CD14-positive monocyte (primary cell): Measurements from ENCODE around the gene AKR7A3. TPM values are rescaled to one million over a fixed set of nuclear protein-coding genes. Genes with fewer than 3 reads are reported as not detected.
A peak's percentile ranks its signal among the peaks of the same experiment; 100 is the strongest.

Experiments used
- DNase-seq, 3 donors: peaks; one replicate each; pipeline ENCODE4 v3.0.0-alpha.2; 2011 to 2022
- H2AFZ ChIP-seq: 2 replicates; pipeline ENCODE4 v1.6.0; 2012; ENCODE audit warnings: mild to moderate bottlenecking, low read depth, low read length, inconsistent platforms; ENCODE audit not compliant: insufficient read depth, poor library complexity, severe bottlenecking
- H3K27ac ChIP-seq, 2 donors: 1 replicate in 1 of 2; 2 replicates in 1 of 2; pipeline ENCODE4 v1.5.1; 2012 to 2013; ENCODE audit warnings: low read length in 2 of 2, control low read depth in 1 of 2, inconsistent platforms in 1 of 2, low read depth in 1 of 2, mild to moderate bottlenecking in 1 of 2
- H3K27me3 ChIP-seq, 2 donors: one replicate each; pipeline versions ENCODE4 v1.6.0 to v1.6.1; 2011 to 2013; ENCODE audit warnings: low read length in 2 of 2; ENCODE audit not compliant: control insufficient read depth in 2 of 2, insufficient read depth in 2 of 2
- H3K36me3 ChIP-seq, 2 donors: replicated peaks in 1 of 2; 1 replicate in 1 of 2; 2 replicates in 1 of 2; pipeline versions ENCODE4 v1.5.1 to v1.6.1; 2012 to 2013; ENCODE audit warnings: low read length in 2 of 2, control low read depth in 1 of 2, inconsistent platforms in 1 of 2, mild to moderate bottlenecking in 1 of 2; ENCODE audit not compliant: insufficient read depth in 2 of 2, control insufficient read depth in 1 of 2
- H3K4me1 ChIP-seq, 2 donors: 1 replicate in 1 of 2; 2 replicates in 1 of 2; pipeline versions ENCODE4 v1.5.1 to v1.6.1; 2012 to 2013; ENCODE audit warnings: low read length in 2 of 2, control low read depth in 1 of 2, inconsistent platforms in 1 of 2, mild to moderate bottlenecking in 1 of 2, moderate library complexity in 1 of 2; ENCODE audit not compliant: insufficient read depth in 2 of 2, control insufficient read depth in 1 of 2
- H3K4me2 ChIP-seq: replicated peaks from 2 replicates; pipeline ENCODE3; 2012; ENCODE audit warnings: low read length, moderate library complexity, mild to moderate bottlenecking; ENCODE audit not compliant: poor library complexity, severe bottlenecking; ENCODE audit errors: extremely low read depth
- H3K4me3 ChIP-seq, 3 experiments: fragments of 200-600 bp in 1 of 3; sonication (generic) in 1 of 3; replicated peaks in 1 of 3; 1 replicate in 2 of 3; 2 replicates in 1 of 3; pipeline ENCODE4 v1.5.1; 2011 to 2013; ENCODE audit warnings: low read length in 3 of 3, mild to moderate bottlenecking in 3 of 3, control low read depth in 2 of 3, low read depth in 2 of 3, inconsistent platforms in 1 of 3, moderate library complexity in 1 of 3
- H3K79me2 ChIP-seq: 2 replicates; pipeline ENCODE4 v1.6.0; 2012; ENCODE audit warnings: mild to moderate bottlenecking, control low read depth, inconsistent platforms, low read length, moderate library complexity; ENCODE audit not compliant: insufficient read depth
- H3K9ac ChIP-seq: 2 replicates; pipeline ENCODE4 v1.6.0; 2017; ENCODE audit warnings: low read length, mild to moderate bottlenecking; ENCODE audit not compliant: insufficient read depth, poor library complexity, severe bottlenecking
- H3K9me3 ChIP-seq, 2 donors: replicated peaks in 1 of 2; 1 replicate in 1 of 2; 2 replicates in 1 of 2; pipeline versions ENCODE4 v1.5.1 to v1.6.1; 2012 to 2013; ENCODE audit warnings: low read length in 2 of 2, control low read depth in 1 of 2; ENCODE audit not compliant: control insufficient read depth in 1 of 2, insufficient read depth in 1 of 2
- H4K20me1 ChIP-seq: 2 replicates; pipeline ENCODE4 v1.6.0; 2012; ENCODE audit warnings: mild to moderate bottlenecking, low read length, control low read depth, moderate library complexity; ENCODE audit not compliant: insufficient read depth
- H3K27ac Mint-ChIP-seq, 7 donors: one replicate each; pipeline ENCODE4 v1.8.0; 2020; ENCODE audit warnings: mild to moderate bottlenecking in 7 of 7, mixed read lengths in 7 of 7, moderate library complexity in 6 of 7, inconsistent platforms in 2 of 7
- H3K27me3 Mint-ChIP-seq, 3 donors: one replicate each; pipeline ENCODE4 v1.8.0; 2021 to 2022; ENCODE audit warnings: low read depth in 3 of 3, mild to moderate bottlenecking in 3 of 3, mixed read lengths in 3 of 3, moderate library complexity in 3 of 3, inconsistent platforms in 1 of 3
- H3K36me3 Mint-ChIP-seq, 2 donors: one replicate each; pipeline ENCODE4 v1.8.0; 2020; ENCODE audit warnings: mixed read lengths in 2 of 2, inconsistent platforms in 1 of 2, mild to moderate bottlenecking in 1 of 2
- H3K4me1 Mint-ChIP-seq: one replicate; pipeline ENCODE4 v1.8.0; 2020; ENCODE audit warnings: mild to moderate bottlenecking, mixed read lengths
- H3K4me3 Mint-ChIP-seq, 2 donors: one replicate each; pipeline ENCODE4 v1.8.0; 2020; ENCODE audit warnings: mild to moderate bottlenecking in 2 of 2, mixed read lengths in 2 of 2, moderate library complexity in 1 of 2
- H3K9me3 Mint-ChIP-seq, 7 donors: one replicate each; pipeline ENCODE4 v1.8.0; 2020 to 2022; ENCODE audit warnings: mixed read lengths in 7 of 7, mild to moderate bottlenecking in 6 of 7, moderate library complexity in 6 of 7, inconsistent platforms in 2 of 7
- CTCF ChIP-seq: fragments of 200-600 bp; IDR thresholded peaks from one replicate; pipeline ENCODE4 v1.8.0; 2022; ENCODE audit warnings: antibody characterized with exemption, mild to moderate bottlenecking
- WGBS: methylation state at CpG from one replicate; pipeline ENCODE4 v1.1.5; 2013; ENCODE audit warnings: missing lambda C conversion rate; ENCODE audit not compliant: insufficient coverage; 5-methylcytosine and 5-hydroxymethylcytosine counted together
- intact Hi-C, 2 donors: fragments of 100-400 bp; cut with micrococcal nuclease; formaldehyde crosslinking; loops; one replicate each; pipeline versions ENCODE4 v1.15.0 to v1.15.1; 2023
- polyA plus RNA-seq, 3 donors: library from polyadenylated mRNA; depleted of rRNA in 1 of 3; unstranded in 2 of 3; stranded (reverse) in 1 of 3; fragments of 300-500 nt in 2 of 3; fragments of >200 nt in 1 of 3; fragmentation: Illumina TruSeq in 2 of 3; gene quantifications; 1 replicate in 2 of 3; 2 replicates in 1 of 3; pipeline ENCODE4 v1.2.3, GENCODE V29; 2012 to 2021

Gene AKR7A3
- polyA plus RNA-seq, 3 donors = 0.15 to 0.56 TPM; not detected in 1

GRCh38 chr1:19251305-19252196 lies 37.0 kb downstream of the AKR7A3 start, which contains the start of the genes EMC1 and MRTO4:
EMC1 (minus strand) TSS chr1:19251524; CDS start chr1:19251509, 15 bp downstream.
MRTO4 (plus strand) TSS chr1:19251805; CDS start chr1:19251836, 31 bp downstream.
- H3K4me2 ChIP-seq = peak within 1 kb of the TSS; percentile 84
- H3K9me3 Mint-ChIP-seq = no peaks in the 10 kb centered on the region
- peak within 1 kb of the TSS; percentile 67 to 87 (median 85) for H3K4me3 ChIP-seq
- no peaks in the 10 kb centered on the region for H3K27me3 Mint-ChIP-seq
- peak within 1 kb of the TSS; percentile 90 for H3K9ac ChIP-seq
- peak within 1 kb of the TSS; percentile 90 to 98 (median 94) for H3K27ac Mint-ChIP-seq
- H3K27ac ChIP-seq = peak within 1 kb of the TSS; percentile 70 to 96
- H3K79me2 ChIP-seq = peaks cover 79% of the 10 kb centered on the region
- no peak for TF ChIP-seq CTCF
- under 1% methylated on average over 80 of the region's 81 CpGs for WGBS
- H2AFZ ChIP-seq = peak within 1 kb of the TSS; percentile 86
- intact Hi-C loops = loop anchor here in 1 of 2 donors (5.0 kb wide), 1 partner anchor 61 kb away; the partner anchor contains the start of genes AKR7A2 and SLC66A1
- peaks cover 7 to 24% of the 10 kb centered on the region in 2 donors for H3K36me3 ChIP-seq
- no peaks in the 10 kb centered on the region for H3K9me3 ChIP-seq
- no peaks in the 10 kb centered on the region for H4K20me1 ChIP-seq
- H3K4me1 Mint-ChIP-seq = peaks cover 24% of the 10 kb centered on the region
- H3K27me3 ChIP-seq = no peaks in the 10 kb centered on the region
- peaks cover 15 to 27% of the 10 kb centered on the region in 2 donors for H3K36me3 Mint-ChIP-seq
- H3K4me1 ChIP-seq = peaks cover 23 to 35% of the 10 kb centered on the region in 2 donors
- DNase-seq = peak; percentile 74 to 75 (median 74)
- peak within 1 kb of the TSS; percentile 90 to 93 for H3K4me3 Mint-ChIP-seq

- Histone ChIP-seq H3K4me2 (peak overlapping the region; percentile 84), H3K9ac (peak overlapping the region; percentile 90), H3K9me3 (no peaks in the 10 kb centered on the region), H3K27ac (peak overlapping the region; percentile 70 to 96), H3K4me1 (peaks cover 23 to 35% of the 10 kb centered on the region in 2 donors), H3K79me2 (peaks cover 84% of the 10 kb centered on the region), H2AFZ (peak overlapping the region; percentile 86), H3K36me3 (peaks cover 3 to 16% of the 10 kb centered on the region in 2 donors), H3K27me3 (no peaks in the 10 kb centered on the region), H4K20me1 (peaks cover 6% of the 10 kb centered on the region), H3K4me3 (peak overlapping the region; percentile 67 to 87 (median 85))
- Mint-ChIP-seq H3K27ac (peak overlapping the region; percentile 90 to 98 (median 94)), H3K4me3 (peak overlapping the region; percentile 90 to 93), H3K36me3 (peaks cover 10 to 23% of the 10 kb centered on the region in 2 donors), H3K27me3 (no peaks in the 10 kb centered on the region), H3K9me3 (no peaks in the 10 kb centered on the region), H3K4me1 (peaks cover 24% of the 10 kb centered on the region)
- DNase-seq = no peak
- no peak for TF ChIP-seq CTCF
- 0% methylated on average over 4 of the region's 14 CpGs for WGBS
- intact Hi-C loops = loop anchor here in 1 of 2 donors (5.0 kb wide), 1 partner anchor 62 kb away; the partner anchor contains the start of genes AKR7A2 and SLC66A1
Measured at GRCh38 chr1:19250629-19251304, 37.8 kb downstream of the AKR7A3 start.
